ENCODE data around the gene ANKRD1. TPM values are rescaled to one million over a fixed set of nuclear protein-coding genes. Genes with fewer than 3 reads are reported as not detected.
A peak's percentile ranks its signal among the peaks of the same experiment; 100 is the strongest.

ANKRD1 gene
- total RNA-seq = 48.1 and 61.8 TPM in 2 replicates
- long read RNA-seq, transcript ANKRD1-201 (9 exons, 1,979 nt) = major isoform, 13 of 36 reads
- long read RNA-seq, partial matches to known transcripts = 12 of 36 reads
- long read RNA-seq, other reads (novel, unspliced or antisense) = 11 of 36 reads

DNA sequence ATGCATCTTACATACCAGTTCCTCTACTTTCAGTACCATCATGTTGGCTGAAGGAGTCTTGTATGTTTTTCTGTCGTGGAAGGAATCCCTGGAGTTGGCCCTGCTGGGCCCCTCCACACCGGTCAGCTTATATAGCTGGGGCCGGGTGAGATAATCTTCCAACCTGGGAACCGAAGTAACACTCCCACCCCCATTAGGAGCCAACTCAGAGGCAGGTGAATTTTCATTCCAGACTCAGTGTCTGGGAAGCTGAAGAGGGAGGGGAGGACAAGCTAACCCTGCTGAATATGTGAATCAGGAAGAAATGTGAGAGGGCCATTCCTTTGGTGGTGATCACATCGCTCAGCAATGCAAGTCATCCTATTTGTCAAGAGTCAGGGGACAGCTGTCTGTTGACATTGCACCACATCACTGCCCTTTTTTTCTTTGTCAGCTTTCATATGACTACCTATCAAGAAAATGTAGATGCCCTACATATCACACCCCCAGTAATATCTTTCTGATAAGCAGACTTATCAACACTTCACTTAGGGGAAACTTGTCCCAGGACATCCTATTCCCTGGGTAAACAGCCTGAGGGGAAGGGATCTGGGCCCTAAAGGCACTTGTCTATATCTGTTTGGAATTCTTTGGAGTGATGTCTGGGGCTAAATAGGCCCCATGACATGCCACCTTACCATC, at the start of gene ANKRD1:
TSS of gene ANKRD1 (minus strand) at position 102 of the 681 bp plus-strand sequence. CDS start at position 42, 60 bp downstream.
- TF ChIP-seq, protein P1, sequence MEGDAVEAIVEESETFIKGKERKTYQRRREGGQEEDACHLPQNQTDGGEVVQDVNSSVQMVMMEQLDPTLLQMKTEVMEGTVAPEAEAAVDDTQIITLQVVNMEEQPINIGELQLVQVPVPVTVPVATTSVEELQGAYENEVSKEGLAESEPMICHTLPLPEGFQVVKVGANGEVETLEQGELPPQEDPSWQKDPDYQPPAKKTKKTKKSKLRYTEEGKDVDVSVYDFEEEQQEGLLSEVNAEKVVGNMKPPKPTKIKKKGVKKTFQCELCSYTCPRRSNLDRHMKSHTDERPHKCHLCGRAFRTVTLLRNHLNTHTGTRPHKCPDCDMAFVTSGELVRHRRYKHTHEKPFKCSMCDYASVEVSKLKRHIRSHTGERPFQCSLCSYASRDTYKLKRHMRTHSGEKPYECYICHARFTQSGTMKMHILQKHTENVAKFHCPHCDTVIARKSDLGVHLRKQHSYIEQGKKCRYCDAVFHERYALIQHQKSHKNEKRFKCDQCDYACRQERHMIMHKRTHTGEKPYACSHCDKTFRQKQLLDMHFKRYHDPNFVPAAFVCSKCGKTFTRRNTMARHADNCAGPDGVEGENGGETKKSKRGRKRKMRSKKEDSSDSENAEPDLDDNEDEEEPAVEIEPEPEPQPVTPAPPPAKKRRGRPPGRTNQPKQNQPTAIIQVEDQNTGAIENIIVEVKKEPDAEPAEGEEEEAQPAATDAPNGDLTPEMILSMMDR (IDR thresholded peaks at IDR 0.05; ENCODE audit: unreplicated experiment) = no peak

DNA sequence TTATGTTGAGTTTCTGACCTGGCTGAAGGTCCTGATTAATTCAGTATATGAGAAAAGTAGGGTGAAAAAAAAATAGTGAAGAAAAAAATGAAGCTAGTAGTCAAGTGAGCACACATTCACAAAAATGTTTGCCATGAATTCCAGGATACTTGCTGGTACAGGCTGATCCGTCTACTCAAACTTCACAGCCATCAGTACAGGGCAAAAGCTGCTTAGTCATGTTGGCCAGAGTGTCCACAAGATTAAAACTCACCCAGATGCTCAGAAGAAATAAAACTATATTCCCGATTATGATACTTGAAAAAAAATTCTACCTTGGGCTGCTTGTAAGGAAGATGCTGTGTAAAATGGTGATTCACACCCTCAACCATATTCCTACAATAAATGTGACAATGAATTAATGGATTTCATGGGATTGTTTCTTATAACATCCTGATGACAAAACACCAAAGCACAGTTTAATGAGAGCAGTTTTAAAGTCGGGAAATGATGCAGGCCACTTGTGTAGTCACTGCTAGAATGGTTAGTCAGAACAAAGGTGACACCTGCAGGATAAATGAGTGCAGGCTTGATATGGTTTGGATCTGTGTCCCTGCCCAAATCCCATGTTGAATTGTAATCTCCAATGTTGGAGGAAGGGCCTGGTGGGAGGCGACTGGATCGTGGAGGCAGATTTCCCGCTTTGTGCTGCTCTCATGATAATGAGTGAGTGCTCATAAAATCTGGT, 49.2 kb upstream of the ANKRD1 start:
- no peak for DNase-seq (ENCODE audit: low spot score, unreplicated experiment)
- TF ChIP-seq, protein P1 (IDR thresholded peaks at IDR 0.05; ENCODE audit: unreplicated experiment) = no peak
- no peak overlapping the region for H3K27ac Mint-ChIP-seq
- H3K27me3 Mint-ChIP-seq = peaks cover 2% of the 10 kb centered on the region
- H3K4me1 Mint-ChIP-seq (ENCODE audit: low read depth) = peaks cover 4% of the 10 kb centered on the region
- H3K4me3 Mint-ChIP-seq (ENCODE audit: low read depth) = no peak overlapping the region
- peaks cover 4% of the 10 kb centered on the region for H3K9me3 Mint-ChIP-seq (ENCODE audit: low read depth)
- no peaks in the 10 kb centered on the region for H3K36me3 Mint-ChIP-seq (ENCODE audit: insufficient read depth)

More for the DNA sequence above, at the start of gene ANKRD1:
- no peaks in the 10 kb centered on the region for H3K9me3 Mint-ChIP-seq (ENCODE audit: low read depth)
- H3K27me3 Mint-ChIP-seq = peaks cover 17% of the 10 kb centered on the region
- peak within 1 kb of the TSS; percentile 90 for H3K27ac Mint-ChIP-seq
- H3K36me3 Mint-ChIP-seq (ENCODE audit: insufficient read depth) = peaks cover 3% of the 10 kb centered on the region
- H3K4me1 Mint-ChIP-seq (ENCODE audit: low read depth) = peaks cover 25% of the 10 kb centered on the region
- no peak for DNase-seq (ENCODE audit: low spot score, unreplicated experiment)
- H3K4me3 Mint-ChIP-seq (ENCODE audit: low read depth) = peak within 1 kb of the TSS; percentile 70

DNA sequence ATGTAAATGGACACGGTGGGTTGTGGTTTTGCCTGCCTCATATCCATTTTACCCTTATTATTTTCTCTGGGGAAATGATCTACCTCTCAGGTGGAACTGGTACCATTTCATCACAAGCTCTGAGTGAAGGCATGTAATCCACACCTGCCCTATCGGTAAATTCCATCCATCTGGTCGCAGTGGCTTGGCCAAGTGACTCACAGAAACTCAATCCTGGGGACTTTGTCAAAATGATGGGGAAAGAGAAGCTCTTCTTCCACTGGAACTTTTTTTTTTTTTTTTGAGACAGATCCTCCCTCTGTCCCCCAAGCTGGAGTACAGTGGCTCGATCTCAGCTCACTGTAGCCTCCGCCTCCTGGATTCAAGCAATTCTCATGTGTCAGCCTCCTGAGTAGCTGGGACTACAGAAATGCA, 48.2 kb upstream of the ANKRD1 start:
- Mint-ChIP-seq H3K27me3 (peaks cover 2% of the 10 kb centered on the region), H3K36me3 (ENCODE audit: insufficient read depth) (no peaks in the 10 kb centered on the region), H3K4me3 (ENCODE audit: low read depth) (no peak overlapping the region), H3K4me1 (ENCODE audit: low read depth) (peaks cover 4% of the 10 kb centered on the region), H3K9me3 (ENCODE audit: low read depth) (peaks cover 3% of the 10 kb centered on the region), H3K27ac (no peak overlapping the region)
- no peak for DNase-seq (ENCODE audit: low spot score, unreplicated experiment)
- TF ChIP-seq, protein P1 (IDR thresholded peaks at IDR 0.05; ENCODE audit: unreplicated experiment) = no peak

DNA sequence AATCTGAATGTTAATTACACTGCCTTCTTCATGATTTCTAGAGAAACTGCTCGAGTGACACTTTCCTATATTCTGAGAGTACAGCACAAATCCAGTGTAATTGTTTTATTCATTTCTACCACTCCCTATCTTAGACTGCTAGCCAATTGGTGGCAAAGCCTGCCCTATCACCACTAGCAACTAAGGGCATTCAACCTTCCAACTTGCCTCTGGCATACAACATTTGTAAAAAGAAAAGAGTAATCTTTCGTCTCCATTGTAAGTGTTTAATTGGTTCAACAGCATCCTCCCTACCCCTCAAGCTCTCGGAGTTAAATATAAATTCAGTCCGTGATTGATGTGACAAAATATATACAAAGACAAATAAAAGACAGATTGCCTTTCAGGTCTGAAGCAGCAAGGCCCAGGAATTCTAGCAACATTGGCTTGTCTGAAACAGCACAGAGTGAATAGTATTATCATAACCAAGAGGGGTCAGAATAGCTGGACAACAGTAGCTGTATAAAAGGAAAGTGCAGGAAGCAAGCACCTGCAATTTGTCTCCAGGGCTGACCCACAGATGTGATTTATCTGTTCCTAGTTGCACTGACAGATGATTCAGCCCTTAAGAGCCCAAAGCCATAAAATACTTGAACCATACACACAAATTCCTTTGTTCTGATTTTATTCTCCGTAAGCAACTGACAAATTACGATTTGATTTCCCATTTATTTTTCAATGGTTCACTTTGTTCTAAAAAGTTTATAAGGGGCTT, 47.6 kb upstream of the ANKRD1 start:
- TF ChIP-seq, protein P1 (IDR thresholded peaks at IDR 0.05; ENCODE audit: unreplicated experiment) = no peak
- Mint-ChIP-seq H3K27me3 (peaks cover 2% of the 10 kb centered on the region), H3K4me3 (ENCODE audit: low read depth) (no peak overlapping the region), H3K36me3 (ENCODE audit: insufficient read depth) (no peaks in the 10 kb centered on the region), H3K27ac (no peak overlapping the region), H3K4me1 (ENCODE audit: low read depth) (peaks cover 4% of the 10 kb centered on the region), H3K9me3 (ENCODE audit: low read depth) (peaks cover 3% of the 10 kb centered on the region)
- no peak for DNase-seq (ENCODE audit: low spot score, unreplicated experiment)

DNA sequence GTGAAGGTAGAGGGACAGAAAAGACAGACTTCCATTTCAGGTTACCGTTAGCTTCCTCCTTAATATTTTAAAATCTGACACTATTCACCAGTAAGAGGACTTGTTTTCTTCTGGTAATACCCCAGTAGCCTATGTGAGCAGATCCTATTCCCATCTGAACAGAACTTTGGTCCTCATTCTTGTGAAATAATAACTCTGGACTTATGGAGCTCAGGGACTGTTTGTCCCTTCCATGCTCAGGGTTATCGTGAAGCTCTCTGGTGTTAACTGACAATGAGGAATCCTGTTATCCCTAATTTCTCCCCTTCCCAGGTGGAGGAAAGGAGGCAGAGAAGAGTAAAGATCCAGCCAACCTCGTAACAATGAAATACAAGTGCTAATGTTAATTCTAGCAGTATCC, 47.0 kb upstream of the ANKRD1 start:
- TF ChIP-seq, protein P1 (IDR thresholded peaks at IDR 0.05; ENCODE audit: unreplicated experiment) = no peak
- no peak for DNase-seq (ENCODE audit: low spot score, unreplicated experiment)
- Mint-ChIP-seq H3K36me3 (ENCODE audit: insufficient read depth) (no peaks in the 10 kb centered on the region), H3K27me3 (peaks cover 2% of the 10 kb centered on the region), H3K4me3 (ENCODE audit: low read depth) (no peak overlapping the region), H3K27ac (no peak overlapping the region), H3K9me3 (ENCODE audit: low read depth) (peaks cover 3% of the 10 kb centered on the region), H3K4me1 (ENCODE audit: low read depth) (peaks cover 4% of the 10 kb centered on the region)
